K562 (cell line): ENCODE results near the gene IQCE.
"Not testable (repeated sequence)": the region's sequence is repeated elsewhere in the genome, so short reads cannot be mapped to it uniquely, and the experiment has no call there.

Source experiments
- CEBPZ ChIP-seq: fragments of 150-350 bp; IDR thresholded peaks from 2 replicates; pipeline ENCODE4 v1.6.1; 2014; ENCODE audit warnings: low read depth, mild to moderate bottlenecking, low read length, borderline replicate concordance
- CTCF ChIP-seq, 3 experiments: IDR thresholded peaks in 2 of 3; conservative IDR thresholded peaks in 1 of 3; 2 replicates each; pipeline ENCODE4 v1.5.1; 2011 to 2012; ENCODE audit warnings: low read length in 3 of 3, mild to moderate bottlenecking in 3 of 3, control low read depth in 2 of 3, improper control_type of control experiment in 1 of 3, inconsistent platforms in 1 of 3, low read depth in 1 of 3, mixed read lengths in 1 of 3, moderate library complexity in 1 of 3; ENCODE audit not compliant: insufficient read depth in 2 of 3
- DNMT1 ChIP-seq: fragments of 450-650 bp; IDR thresholded peaks from 2 replicates; pipeline ENCODE4 v1.6.1; 2016; ENCODE audit warnings: antibody characterized with exemption, mild to moderate bottlenecking
- DPF2 ChIP-seq: fragments of 450-650 bp; IDR thresholded peaks from 2 replicates; pipeline ENCODE4 v1.6.1; 2016
- EHMT2 ChIP-seq: fragments of 450-650 bp; IDR thresholded peaks from 2 replicates; pipeline ENCODE4 v1.6.1; 2018; ENCODE audit warnings: antibody characterized with exemption
- GTF2F1 ChIP-seq: IDR thresholded peaks from 2 replicates; pipeline ENCODE4 v1.6.1; 2011; ENCODE audit warnings: low read depth, low read length, improper control_type of control experiment
- MCM3 ChIP-seq: fragments of 450-650 bp; IDR thresholded peaks from 2 replicates; pipeline ENCODE4 v1.6.1; 2016
- MCM5 ChIP-seq: fragments of 450-650 bp; IDR thresholded peaks from 2 replicates; pipeline ENCODE4 v1.6.1; 2016; ENCODE audit warnings: low read depth
- MEF2D ChIP-seq: conservative IDR thresholded peaks from 2 replicates; pipeline ENCODE4 v1.6.1; 2016; ENCODE audit warnings: low read depth, missing genetic modification characterization, missing compliant biosample characterization
- MEIS2 ChIP-seq: fragments of 450-650 bp; IDR thresholded peaks from 2 replicates; pipeline ENCODE4 v1.6.1; 2014; ENCODE audit warnings: mild to moderate bottlenecking; ENCODE audit not compliant: partially characterized antibody
- MTA3 ChIP-seq: fragments of 450-650 bp; formaldehyde crosslinking; IDR thresholded peaks from 2 replicates; pipeline ENCODE4 v1.6.1; 2017; ENCODE audit warnings: mild to moderate bottlenecking, borderline replicate concordance
- SNIP1 ChIP-seq: fragments of 450-650 bp; IDR thresholded peaks from 2 replicates; pipeline ENCODE4 v1.7.1; 2017; ENCODE audit warnings: low read depth, mild to moderate bottlenecking
- YBX1 ChIP-seq: fragments of 450-650 bp; IDR thresholded peaks from 2 replicates; pipeline ENCODE4 v1.7.1; 2016; ENCODE audit warnings: mild to moderate bottlenecking
- ZNF507 ChIP-seq: conservative IDR thresholded peaks from 2 replicates; pipeline ENCODE4 v1.6.1; 2017; ENCODE audit warnings: missing genetic modification characterization, missing compliant biosample characterization

- not testable (repeated sequence) for TF ChIP-seq CEBPZ; CTCF (IDR thresholded peaks at IDR 0.05 in 2 of 3, conservative IDR thresholded peaks at IDR 0.05 in 1 of 3; ENCODE audit: insufficient read depth in 2 of 3, low read depth in 1 of 3, low read length in 3 of 3); DNMT1; MEIS2; ZNF507; YBX1; EHMT2; MEF2D (tag); MTA3; GTF2F1; MCM3; MCM5; DPF2; SNIP1
These were observed 24.6 kb upstream of the IQCE start for GRCh38 chr7:2534214-2534613.
